ENCODE results near the gene NCAPH2. TPM values are rescaled to one million over a fixed set of nuclear protein-coding genes. Genes with fewer than 3 reads are reported as not detected.
A peak's percentile ranks its signal among the peaks of the same experiment; 100 is the strongest.

The NCAPH2 gene
- total and polyA plus RNA-seq, 3 experiments from 2014 or later: 36.5 to 165 (median 155) TPM

DNA sequence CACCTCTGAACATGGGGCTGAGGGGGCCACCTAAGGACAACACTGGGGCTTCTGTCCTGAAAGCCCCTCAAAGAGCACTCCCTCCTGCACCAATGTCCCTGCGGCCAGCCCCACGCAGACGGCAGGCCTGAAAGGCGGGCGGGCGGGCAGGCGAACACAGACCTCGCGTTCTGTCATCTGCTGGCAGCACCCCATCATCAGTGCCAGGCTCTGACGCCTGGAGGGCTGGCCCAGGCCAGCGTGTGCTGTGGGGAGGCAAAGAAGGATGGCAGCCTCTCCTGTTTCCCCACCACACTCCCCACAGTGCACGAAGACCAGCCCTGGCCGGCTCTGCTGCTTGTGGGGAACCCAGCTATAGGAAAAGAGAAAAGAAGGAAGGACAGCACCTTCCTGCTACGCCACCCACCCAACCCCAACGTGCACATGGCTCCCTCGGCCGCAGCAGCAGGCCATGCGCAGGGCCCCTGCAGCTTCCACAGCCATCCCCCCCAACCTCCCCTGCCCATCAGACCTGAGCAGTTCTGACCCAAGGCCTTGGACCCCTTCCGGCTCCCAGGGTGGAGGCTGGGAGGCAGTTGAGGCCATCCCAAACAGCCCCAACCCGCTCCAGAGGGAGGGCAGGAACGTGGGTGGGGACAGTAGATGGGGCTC, 36.7 kb upstream of the NCAPH2 start:
- no peaks in the 10 kb centered on the region for H3K27me3 ChIP-seq (ENCODE audit: insufficient read depth, low read length, poor library complexity, severe bottlenecking)
- Mint-ChIP-seq H3K4me1 (peaks cover 61 to 80% (median 64%) of the 10 kb centered on the region in 3 donors), H3K27me3 (no peaks in the 10 kb centered on the region), H3K27ac (peak overlapping the region; percentile 78 to 99 (median 98)), H3K4me3 (peak overlapping the region; percentile 39 to 98 (median 82)), H3K9me3 (no peaks in the 10 kb centered on the region), H3K36me3 (peaks cover 0 to 34% (median 2%) of the 10 kb centered on the region in 3 donors)
- H3K4me1 ChIP-seq (ENCODE audit: insufficient read depth, low read length): peaks cover 64% of the 10 kb centered on the region
- ChIA-PET POLR2A (interaction anchor here (0.6 to 2.3 kb wide), 5 partner anchors 26 to 509 kb away, joined by 4 to 18 read pairs (median 10); partner anchors contain the start of genes LMF2, NCAPH2 and SCO2), CTCF (interaction anchor here (1.3 to 6.1 kb wide), 8 partner anchors 26 to 110 kb away, joined by 3 to 45 read pairs (median 10); partner anchors contain the start of gene SCO2)
- H3K36me3 ChIP-seq (ENCODE audit: insufficient read depth, low read length): peaks cover 14% of the 10 kb centered on the region
- H3K9me3 ChIP-seq (ENCODE audit: low read length): no peaks in the 10 kb centered on the region
- peak overlapping the region; percentile 49 for H3K27ac ChIP-seq (ENCODE audit: low read depth, low read length)
- peak in 1 of 5 donors; percentile 29 for DNase-seq
- peak overlapping the region; percentile 25 for H3K4me3 ChIP-seq (ENCODE audit: low read length)

DNA sequence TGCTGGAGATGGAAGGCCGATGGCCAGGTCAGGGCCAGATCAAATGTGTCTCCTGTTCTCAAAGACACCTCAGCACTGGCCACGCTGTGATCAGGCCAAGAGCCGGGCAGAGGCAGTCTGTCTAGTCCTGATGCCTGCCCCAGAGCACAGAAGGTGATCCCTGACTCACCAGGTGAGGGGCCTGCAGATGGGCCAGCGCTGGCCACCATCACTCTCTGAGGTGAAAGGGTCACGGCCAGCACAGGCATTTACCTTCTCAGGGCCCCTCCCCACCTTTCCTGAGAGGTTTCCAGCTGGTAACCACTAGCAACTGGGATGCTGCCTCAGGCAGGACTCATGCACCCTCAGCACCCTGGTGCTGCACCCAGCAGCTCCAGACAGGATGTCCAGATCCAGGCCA, 36.1 kb upstream of the NCAPH2 start:
- no peak for DNase-seq
- H3K27ac Mint-ChIP-seq: peak overlapping the region; percentile 78 to 99 (median 88)
- ChIA-PET POLR2A (interaction anchor here (1.0 kb wide), 1 partner anchor 28 kb away, joined by 5 read pairs; no protein-coding TSS in a partner anchor), CTCF (interaction anchor here (1.4 to 6.1 kb wide), 6 partner anchors 16 to 54 kb away, joined by 4 to 45 read pairs (median 6); partner anchors contain the start of gene SCO2)
- no peaks in the 10 kb centered on the region for H3K27me3 ChIP-seq (ENCODE audit: insufficient read depth, low read length, poor library complexity, severe bottlenecking)
- no peaks in the 10 kb centered on the region for H3K9me3 Mint-ChIP-seq
- H3K4me3 Mint-ChIP-seq: peak overlapping the region; percentile 59 to 98 (median 80)
- H3K27ac ChIP-seq (ENCODE audit: low read depth, low read length): no peak overlapping the region
- H3K27me3 Mint-ChIP-seq: no peaks in the 10 kb centered on the region
- H3K36me3 Mint-ChIP-seq: peaks cover 0 to 28% (median 0%) of the 10 kb centered on the region in 3 donors
- peaks cover 9% of the 10 kb centered on the region for H3K36me3 ChIP-seq (ENCODE audit: insufficient read depth, low read length)
- no peaks in the 10 kb centered on the region for H3K9me3 ChIP-seq (ENCODE audit: low read length)
- peaks cover 57 to 75% (median 61%) of the 10 kb centered on the region in 3 donors for H3K4me1 Mint-ChIP-seq
- peaks cover 64% of the 10 kb centered on the region for H3K4me1 ChIP-seq (ENCODE audit: insufficient read depth, low read length)
- H3K4me3 ChIP-seq (ENCODE audit: low read length): peak overlapping the region; percentile 74

DNA sequence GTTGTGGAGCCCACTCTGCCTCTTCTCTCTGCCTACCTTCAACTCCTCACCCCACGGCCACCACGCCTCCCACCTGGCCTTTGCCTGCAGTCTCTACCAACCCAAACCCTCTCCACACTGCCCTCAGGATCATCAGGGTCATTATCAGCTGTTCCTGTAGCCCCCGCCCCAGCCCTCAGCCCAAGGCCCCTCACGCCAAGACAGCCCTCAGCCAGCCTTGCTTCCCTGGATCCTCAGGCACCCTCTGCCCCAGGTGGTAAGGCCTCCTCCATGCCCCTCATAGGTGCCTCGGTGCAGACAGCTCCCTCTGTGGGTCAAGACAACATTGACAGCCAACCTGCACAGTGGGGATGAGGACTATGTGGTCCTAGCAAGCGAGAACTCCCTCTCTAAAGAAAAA, 34.9 kb upstream of the NCAPH2 start:
- no peaks in the 10 kb centered on the region for H3K9me3 ChIP-seq (ENCODE audit: low read length)
- Mint-ChIP-seq H3K4me1 (peaks cover 56 to 67% (median 60%) of the 10 kb centered on the region in 3 donors), H3K27ac (peak overlapping the region; percentile 78 to 100 (median 95)), H3K4me3 (peak overlapping the region; percentile 84 to 99 (median 96)), H3K9me3 (no peaks in the 10 kb centered on the region), H3K36me3 (peaks cover 0 to 19% (median 0%) of the 10 kb centered on the region in 3 donors), H3K27me3 (no peaks in the 10 kb centered on the region)
- ChIA-PET CTCF (interaction anchor here (1.0 to 6.1 kb wide), 9 partner anchors 10 to 131 kb away, joined by 3 to 45 read pairs (median 6); partner anchors contain the start of gene SCO2), POLR2A (interaction anchor here (1.4 kb wide), 2 partner anchors 35 to 229 kb away, joined by 3 to 7 read pairs; partner anchors contain the start of genes LMF2 and NCAPH2)
- H3K4me1 ChIP-seq (ENCODE audit: insufficient read depth, low read length): peaks cover 61% of the 10 kb centered on the region
- peak overlapping the region; percentile 74 for H3K4me3 ChIP-seq (ENCODE audit: low read length)
- peak; percentile 36 to 68 (median 45) for DNase-seq
- H3K27ac ChIP-seq (ENCODE audit: low read depth, low read length): no peak overlapping the region
- H3K27me3 ChIP-seq (ENCODE audit: insufficient read depth, low read length, poor library complexity, severe bottlenecking): no peaks in the 10 kb centered on the region
- no peaks in the 10 kb centered on the region for H3K36me3 ChIP-seq (ENCODE audit: insufficient read depth, low read length)

DNA sequence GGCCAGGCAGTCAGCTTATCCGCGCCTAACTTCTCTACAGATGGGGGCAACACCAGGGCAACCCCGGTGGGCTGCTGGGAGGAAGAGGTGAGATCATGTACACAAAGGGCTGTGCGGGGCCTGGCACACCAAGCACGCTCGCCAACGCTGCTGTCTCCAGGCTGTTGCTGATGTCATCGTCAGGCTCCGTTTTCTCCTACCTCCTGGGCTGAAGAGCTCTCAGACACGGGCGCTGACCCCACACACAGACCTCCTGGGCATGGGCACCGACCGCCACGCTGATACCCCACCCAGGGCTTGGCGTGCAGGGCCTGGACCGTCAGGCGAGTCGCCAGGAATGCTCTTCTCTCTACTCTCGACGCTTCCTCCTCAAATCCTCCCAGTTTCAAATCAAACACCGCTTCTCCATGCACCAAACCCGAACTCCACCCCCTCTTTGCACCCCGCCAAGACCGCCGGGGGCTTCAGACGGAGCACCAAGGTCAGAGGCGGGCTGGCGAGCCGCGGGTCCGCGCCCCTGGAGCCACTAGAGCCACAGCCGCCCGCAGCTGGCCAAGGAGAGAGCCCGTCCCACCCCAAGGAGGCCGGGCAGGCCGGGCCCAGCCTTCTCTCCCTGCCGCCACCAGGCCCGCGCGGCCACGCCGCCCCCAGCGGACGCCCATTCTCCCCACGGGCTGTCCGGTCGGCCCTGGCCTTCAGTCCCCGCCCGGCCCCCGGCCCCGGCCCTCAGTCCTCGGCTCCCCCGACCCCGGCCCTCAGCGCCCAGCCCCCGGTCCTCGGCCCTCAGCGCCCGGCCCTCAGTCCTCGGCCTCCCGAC, 34.0 kb upstream of the NCAPH2 start:
- Histone ChIP-seq H3K4me1 (ENCODE audit: insufficient read depth, low read length) (peaks cover 52% of the 10 kb centered on the region), H3K27me3 (ENCODE audit: insufficient read depth, low read length, poor library complexity, severe bottlenecking) (no peaks in the 10 kb centered on the region), H3K4me3 (ENCODE audit: low read length) (peak overlapping the region; percentile 74), H3K27ac (ENCODE audit: low read depth, low read length) (peak overlapping the region; percentile 35), H3K36me3 (ENCODE audit: insufficient read depth, low read length) (no peaks in the 10 kb centered on the region), H3K9me3 (ENCODE audit: low read length) (no peaks in the 10 kb centered on the region)
- Mint-ChIP-seq H3K4me1 (peaks cover 51 to 57% (median 51%) of the 10 kb centered on the region in 3 donors), H3K36me3 (peaks cover 0 to 14% (median 0%) of the 10 kb centered on the region in 3 donors), H3K9me3 (no peaks in the 10 kb centered on the region), H3K27ac (peak overlapping the region; percentile 78 to 100 (median 95)), H3K27me3 (no peaks in the 10 kb centered on the region), H3K4me3 (peak overlapping the region; percentile 84 to 99 (median 96))
- ChIA-PET POLR2A (interaction anchor here (1.4 kb wide), 1 partner anchor 230 kb away, joined by 3 read pairs; no protein-coding TSS in a partner anchor), CTCF (interaction anchor here (1.2 to 6.1 kb wide), 7 partner anchors 9 to 52 kb away, joined by 3 to 45 read pairs (median 6); partner anchors contain the start of gene SCO2)
- DNase-seq: peak in 2 of 5 donors; percentile 25 to 60

DNA sequence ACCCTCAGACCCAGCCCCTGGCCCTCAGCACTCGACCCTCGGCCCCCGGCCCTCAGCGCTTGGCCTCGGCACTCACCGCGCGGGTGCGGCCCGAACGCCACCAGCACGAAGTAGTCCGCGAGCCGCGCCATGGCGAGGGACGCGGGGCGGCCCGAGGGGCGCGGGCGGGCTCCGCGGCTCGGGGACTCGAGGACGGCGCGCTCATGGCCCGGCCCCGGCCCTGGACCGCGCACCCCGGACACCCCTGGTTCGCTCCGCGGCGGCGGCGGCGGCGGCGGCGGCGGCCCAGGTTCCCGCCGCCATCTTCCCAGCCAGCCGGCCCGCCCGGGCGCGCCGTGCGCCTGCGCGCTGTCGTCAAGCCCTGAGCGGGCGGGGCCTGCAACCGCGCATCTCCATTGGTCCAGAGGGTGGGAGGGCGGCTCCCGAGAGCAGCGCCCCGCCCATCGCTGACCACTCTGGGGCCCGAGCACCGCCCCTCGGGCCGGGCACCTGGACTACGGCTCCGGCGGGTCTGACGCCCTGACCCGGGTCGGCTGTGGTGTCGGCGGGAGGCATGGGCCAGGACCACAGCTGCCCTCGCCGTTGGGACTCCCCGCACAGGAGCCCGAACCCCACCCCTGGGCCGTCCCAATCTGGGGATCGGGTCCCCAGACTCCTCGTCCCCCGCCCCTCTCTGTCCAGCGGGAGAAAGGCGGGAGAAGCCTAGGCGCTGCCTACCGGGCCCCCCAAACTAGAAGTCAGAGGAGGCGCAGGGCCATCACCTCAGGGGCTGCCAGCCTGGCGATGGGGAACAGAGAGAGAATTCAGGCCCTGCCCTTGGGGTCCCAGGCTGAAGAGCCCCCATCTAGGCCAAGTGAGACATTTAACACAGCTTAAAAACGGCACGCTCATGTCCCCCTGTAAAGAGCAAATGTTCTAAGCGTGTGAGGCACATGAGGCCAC, 33.0 kb upstream of the NCAPH2 start, which contains the start of gene SBF1:
SBF1 (minus strand) TSS at position 326 of the 942 bp plus-strand sequence; CDS start at position 131, 195 bp downstream.
- no peaks in the 10 kb centered on the region for H3K9me3 ChIP-seq (ENCODE audit: low read length)
- Mint-ChIP-seq H3K36me3 (peaks cover 0 to 14% (median 0%) of the 10 kb centered on the region in 3 donors), H3K9me3 (no peaks in the 10 kb centered on the region), H3K4me3 (peak within 1 kb of the TSS; percentile 87 to 99 (median 96)), H3K27ac (peak within 1 kb of the TSS; percentile 78 to 100 (median 95)), H3K4me1 (peaks cover 45 to 51% (median 46%) of the 10 kb centered on the region in 3 donors), H3K27me3 (no peaks in the 10 kb centered on the region)
- ChIA-PET CTCF (no interaction called here), POLR2A (no interaction called here)
- peak within 1 kb of the TSS; percentile 54 for H3K27ac ChIP-seq (ENCODE audit: low read depth, low read length)
- no peaks in the 10 kb centered on the region for H3K27me3 ChIP-seq (ENCODE audit: insufficient read depth, low read length, poor library complexity, severe bottlenecking)
- H3K36me3 ChIP-seq (ENCODE audit: insufficient read depth, low read length): no peaks in the 10 kb centered on the region
- peak within 1 kb of the TSS; percentile 74 for H3K4me3 ChIP-seq (ENCODE audit: low read length)
- peaks cover 46% of the 10 kb centered on the region for H3K4me1 ChIP-seq (ENCODE audit: insufficient read depth, low read length)
- peak; percentile 81 to 91 (median 86) for DNase-seq

DNA sequence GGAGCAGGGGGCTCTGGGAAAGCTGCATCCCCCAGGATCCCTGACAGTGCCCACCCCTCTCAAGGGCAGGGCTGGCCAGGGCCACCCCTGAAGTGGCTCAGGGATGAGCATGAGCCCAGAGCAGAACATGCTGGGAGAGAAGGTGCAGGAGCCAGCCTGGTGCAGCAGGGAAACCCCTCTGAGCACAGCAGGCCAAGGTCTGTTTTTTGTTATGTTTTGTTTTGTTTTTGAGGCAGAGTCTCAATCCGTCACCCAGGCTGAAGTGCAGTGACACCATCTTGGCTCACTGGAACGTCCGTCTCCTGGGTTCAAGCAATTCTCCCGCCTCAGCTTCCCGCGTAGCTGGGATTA, 32.4 kb upstream of the NCAPH2 start:
- ChIA-PET POLR2A (no interaction called here), CTCF (no interaction called here)
- H3K9me3 ChIP-seq (ENCODE audit: low read length): no peaks in the 10 kb centered on the region
- H3K27ac ChIP-seq (ENCODE audit: low read depth, low read length): no peak overlapping the region
- H3K36me3 ChIP-seq (ENCODE audit: insufficient read depth, low read length): no peaks in the 10 kb centered on the region
- DNase-seq: no peak
- H3K27me3 Mint-ChIP-seq: no peaks in the 10 kb centered on the region
- peak overlapping the region; percentile 61 for H3K4me3 ChIP-seq (ENCODE audit: low read length)
- H3K27me3 ChIP-seq (ENCODE audit: insufficient read depth, low read length, poor library complexity, severe bottlenecking): no peaks in the 10 kb centered on the region
- peaks cover 0 to 14% (median 0%) of the 10 kb centered on the region in 3 donors for H3K36me3 Mint-ChIP-seq
- H3K4me1 ChIP-seq (ENCODE audit: insufficient read depth, low read length): peaks cover 40% of the 10 kb centered on the region
- H3K9me3 Mint-ChIP-seq: no peaks in the 10 kb centered on the region
- peaks cover 43 to 49% (median 44%) of the 10 kb centered on the region in 3 donors for H3K4me1 Mint-ChIP-seq
- H3K4me3 Mint-ChIP-seq: peak overlapping the region; percentile 66 to 87 (median 75)
- peak overlapping the region in 7 of 8 donors; percentile 56 to 94 (median 76) for H3K27ac Mint-ChIP-seq

DNA sequence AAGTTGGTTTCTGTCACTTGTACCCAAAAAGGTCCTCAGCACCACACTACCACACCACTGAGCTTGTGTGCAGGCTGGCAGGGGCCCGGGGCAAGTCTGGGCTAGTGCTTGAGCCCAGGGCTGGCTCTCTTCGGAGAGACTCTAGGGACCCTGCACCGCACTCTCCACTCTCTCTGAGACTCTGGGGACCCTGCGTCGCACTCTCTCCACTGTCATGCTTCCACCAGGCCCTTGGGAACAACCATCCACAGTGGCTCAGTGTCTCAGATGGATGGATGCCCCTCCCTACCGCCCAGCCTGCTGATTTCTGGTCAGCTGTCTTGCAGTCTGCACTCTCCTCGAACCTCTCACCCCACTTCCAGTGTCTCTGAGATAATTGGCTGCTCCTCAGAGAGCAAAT, 31.2 kb upstream of the NCAPH2 start:
- ChIA-PET POLR2A (interaction anchor here (0.7 kb wide), 1 partner anchor 217 kb away, joined by 3 read pairs; no protein-coding TSS in a partner anchor), CTCF (interaction anchor here (1.1 kb wide), 2 partner anchors 21 to 31 kb away, joined by 3 read pairs; partner anchors contain the start of gene LMF2)
- Mint-ChIP-seq H3K27ac (peak overlapping the region in 7 of 8 donors; percentile 37 to 84 (median 73)), H3K4me3 (peak overlapping the region; percentile 23 to 87 (median 70)), H3K36me3 (peaks cover 0 to 14% (median 0%) of the 10 kb centered on the region in 3 donors), H3K4me1 (peaks cover 31 to 37% (median 31%) of the 10 kb centered on the region in 3 donors), H3K27me3 (no peaks in the 10 kb centered on the region), H3K9me3 (no peaks in the 10 kb centered on the region)
- Histone ChIP-seq H3K27ac (ENCODE audit: low read depth, low read length) (no peak overlapping the region), H3K4me1 (ENCODE audit: insufficient read depth, low read length) (peaks cover 27% of the 10 kb centered on the region), H3K27me3 (ENCODE audit: insufficient read depth, low read length, poor library complexity, severe bottlenecking) (no peaks in the 10 kb centered on the region), H3K36me3 (ENCODE audit: insufficient read depth, low read length) (no peaks in the 10 kb centered on the region), H3K4me3 (ENCODE audit: low read length) (no peak overlapping the region), H3K9me3 (ENCODE audit: low read length) (no peaks in the 10 kb centered on the region)
- no peak for DNase-seq
